AG09319 (cell line): Measurements from ENCODE around the gene SLC19A1.

Experiments used
- DNase-seq: peaks from one replicate; pipeline ENCODE4 v3.0.0-alpha.2; 2010; ENCODE audit warnings: low read depth; ENCODE audit errors: extremely low read depth
- TF ChIP-seq, protein P1 (sequence below): IDR thresholded peaks from 2 replicates; pipeline ENCODE4 v1.5.1; 2011; ENCODE audit warnings: low read depth, mild to moderate bottlenecking, inconsistent platforms, low read length, moderate library complexity

Gene SLC19A1

DNA sequence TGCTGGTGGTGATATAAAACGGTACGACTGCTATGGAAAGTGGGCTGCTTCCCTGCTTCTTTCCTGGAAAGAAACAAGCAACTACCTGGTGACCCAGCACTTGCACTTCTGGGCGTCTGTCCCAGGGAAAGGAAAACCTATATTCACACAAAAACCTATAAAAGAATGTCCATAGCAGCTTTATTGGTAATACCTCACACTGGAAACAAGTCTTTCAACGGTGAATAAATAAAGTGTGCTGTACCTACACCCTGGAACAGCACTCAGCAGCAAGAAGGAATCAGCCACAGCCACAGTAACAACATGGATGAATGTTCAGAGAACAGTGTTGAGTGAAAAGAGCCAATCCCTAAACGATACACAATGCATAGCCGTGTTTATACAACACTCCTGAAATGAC, 19.9 kb downstream of the SLC19A1 start:
- TF ChIP-seq, protein P1, sequence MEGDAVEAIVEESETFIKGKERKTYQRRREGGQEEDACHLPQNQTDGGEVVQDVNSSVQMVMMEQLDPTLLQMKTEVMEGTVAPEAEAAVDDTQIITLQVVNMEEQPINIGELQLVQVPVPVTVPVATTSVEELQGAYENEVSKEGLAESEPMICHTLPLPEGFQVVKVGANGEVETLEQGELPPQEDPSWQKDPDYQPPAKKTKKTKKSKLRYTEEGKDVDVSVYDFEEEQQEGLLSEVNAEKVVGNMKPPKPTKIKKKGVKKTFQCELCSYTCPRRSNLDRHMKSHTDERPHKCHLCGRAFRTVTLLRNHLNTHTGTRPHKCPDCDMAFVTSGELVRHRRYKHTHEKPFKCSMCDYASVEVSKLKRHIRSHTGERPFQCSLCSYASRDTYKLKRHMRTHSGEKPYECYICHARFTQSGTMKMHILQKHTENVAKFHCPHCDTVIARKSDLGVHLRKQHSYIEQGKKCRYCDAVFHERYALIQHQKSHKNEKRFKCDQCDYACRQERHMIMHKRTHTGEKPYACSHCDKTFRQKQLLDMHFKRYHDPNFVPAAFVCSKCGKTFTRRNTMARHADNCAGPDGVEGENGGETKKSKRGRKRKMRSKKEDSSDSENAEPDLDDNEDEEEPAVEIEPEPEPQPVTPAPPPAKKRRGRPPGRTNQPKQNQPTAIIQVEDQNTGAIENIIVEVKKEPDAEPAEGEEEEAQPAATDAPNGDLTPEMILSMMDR = no peak
- no peak for DNase-seq

DNA sequence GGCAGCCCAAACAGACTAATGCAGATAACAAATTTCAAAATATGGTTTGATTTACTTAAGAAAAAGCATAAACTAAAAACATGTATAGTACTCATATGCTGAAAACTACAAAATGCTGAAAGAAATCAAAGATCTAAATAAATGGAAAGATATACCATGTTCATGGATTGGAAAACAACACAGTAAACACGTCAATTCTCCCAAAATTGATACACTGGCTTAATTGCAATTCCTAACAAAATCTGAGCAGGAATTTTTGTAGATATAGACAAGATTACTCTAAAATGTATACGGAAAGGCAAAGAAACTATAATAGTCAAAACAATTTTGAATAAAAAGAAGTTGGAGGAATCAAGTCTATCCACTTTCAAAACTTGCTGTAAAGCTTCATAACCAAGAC, 21.0 kb downstream of the SLC19A1 start:
- DNase-seq = no peak
- TF ChIP-seq, protein P1 = no peak

GRCh38 chr21:45519182-45519581, 23.1 kb downstream of the SLC19A1 start:
- no peak for DNase-seq
- TF ChIP-seq, protein P1 = no peak

- TF ChIP-seq, protein P1 = no peak
- no peak for DNase-seq
Observed at GRCh38 chr21:45518742-45519141, 23.5 kb downstream of the SLC19A1 start.

DNA sequence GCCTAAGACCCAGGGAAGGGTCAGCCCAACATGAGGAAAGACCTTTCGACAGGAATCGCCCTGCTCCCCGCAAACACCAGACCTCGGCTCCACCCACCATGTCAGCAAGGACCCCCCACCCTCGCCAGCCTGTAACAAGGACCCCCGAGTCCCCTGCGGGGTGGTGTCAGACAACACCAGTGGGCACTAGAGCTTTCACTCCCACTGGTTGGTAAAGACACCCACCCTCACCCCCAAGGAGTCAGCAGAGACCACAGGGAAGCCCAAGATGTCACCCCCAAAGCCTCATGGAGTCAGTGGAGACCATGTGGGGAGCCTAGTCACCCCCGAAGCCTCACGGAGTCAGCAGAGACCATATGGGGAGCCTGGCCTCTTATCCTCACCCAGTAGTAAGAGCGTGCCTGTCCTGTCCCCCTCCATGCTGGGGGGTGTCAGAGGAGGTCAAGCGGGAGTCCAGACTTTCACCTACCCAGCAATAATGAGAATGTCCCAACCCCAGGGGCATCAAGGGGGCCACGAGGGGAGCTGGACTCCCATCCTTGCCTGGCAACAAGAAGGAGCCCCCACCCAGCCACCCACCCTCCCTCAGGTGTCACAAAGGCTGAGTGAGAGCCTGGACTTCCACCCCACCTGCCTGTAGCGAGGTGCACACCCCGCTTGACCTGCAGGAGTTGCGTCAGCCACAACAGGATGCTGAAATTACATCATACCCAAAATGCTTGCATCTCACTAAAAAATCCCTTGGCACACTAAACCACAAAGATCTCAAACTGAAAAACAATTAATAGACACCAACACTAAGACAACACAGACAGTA, 24.8 kb downstream of the SLC19A1 start:
- TF ChIP-seq, protein P1 = no peak
- no peak for DNase-seq

- DNase-seq = no peak
- TF ChIP-seq, protein P1 = no peak
Observed at GRCh38 chr21:45516671-45517151, 25.5 kb downstream of the SLC19A1 start.

DNA sequence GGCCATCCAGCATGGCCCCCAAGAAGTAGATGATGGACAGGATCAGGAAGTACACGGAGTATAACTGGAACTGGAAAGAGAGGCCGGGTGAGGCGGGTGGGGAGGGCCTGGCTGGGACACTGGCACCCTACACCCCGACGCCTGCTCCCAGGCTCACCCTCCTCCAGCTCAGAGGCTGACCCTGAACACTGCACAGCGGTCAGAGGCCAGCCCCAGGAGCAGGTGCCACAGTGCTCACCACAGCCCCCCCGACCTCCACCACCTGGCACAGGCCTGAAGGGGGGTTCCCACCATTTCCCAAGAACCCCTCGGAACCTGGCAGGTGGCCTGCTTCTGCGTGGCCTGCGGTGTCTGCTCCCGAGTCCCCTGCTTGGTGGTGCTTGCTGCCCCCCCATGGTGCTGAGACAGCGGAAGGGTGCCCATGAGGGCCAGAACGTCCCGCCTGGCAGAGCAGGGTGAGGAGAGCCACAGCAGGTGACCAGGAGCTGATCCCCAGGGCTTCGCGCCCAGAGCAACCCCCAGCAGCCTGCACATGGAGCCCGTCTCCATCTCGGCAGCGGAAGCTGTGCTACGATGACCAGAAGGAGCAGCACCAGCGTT, 26.1 kb downstream of the SLC19A1 start:
- DNase-seq = no peak
- TF ChIP-seq, protein P1 = no peak
